ENCODE measurements around the gene SULT1A1. TPM values are rescaled to one million over a fixed set of nuclear protein-coding genes. Genes with fewer than 3 reads are reported as not detected.
"Not testable (repeated sequence)": the region's sequence is repeated elsewhere in the genome, so short reads cannot be mapped to it uniquely, and the experiment has no call there.

SULT1A1 gene
- total RNA-seq, 1 experiment from 2014 or later = 5.3 TPM

GRCh38 chr16:28616636-28617035 is 6.8 kb upstream of the SULT1A1 start:
- ChIA-PET POLR2A (no interaction called here), CTCF (interaction anchor here (0.6 to 2.0 kb wide), 9 partner anchors 8 to 1130 kb away, joined by 3 to 9 read pairs (median 4); no protein-coding TSS in a partner anchor)
- Mint-ChIP-seq H3K4me1 (ENCODE audit: insufficient read depth, unreplicated experiment) (no peaks in the 10 kb centered on the region), H3K4me3 (ENCODE audit: unreplicated experiment) (no peak overlapping the region), H3K9me3 (ENCODE audit: unreplicated experiment) (no peaks in the 10 kb centered on the region), H3K27me3 (ENCODE audit: insufficient read depth, unreplicated experiment) (no peaks in the 10 kb centered on the region), H3K27ac (ENCODE audit: low read depth, unreplicated experiment) (no peak overlapping the region), H3K36me3 (ENCODE audit: insufficient read depth, unreplicated experiment) (peaks cover 15% of the 10 kb centered on the region)
- intact Hi-C loops (cut with micrococcal nuclease) = loop anchor here (5.0 kb wide), 1 partner anchor 69 kb away; no protein-coding TSS in a partner anchor
- no peak for DNase-seq (ENCODE audit: unreplicated experiment)
- no peak for TF ChIP-seq CTCF (IDR thresholded peaks at IDR 0.05; ENCODE audit: unreplicated experiment)
- BruUV-seq (replicated peaks) = no TSS peak

GRCh38 chr16:28616224-28616577 is 6.4 kb upstream of the SULT1A1 start:
- CTCF ChIA-PET = interaction anchor here (0.6 to 2.0 kb wide), 9 partner anchors 9 to 1131 kb away, joined by 3 to 9 read pairs (median 4); no protein-coding TSS in a partner anchor
- peaks cover 11% of the 10 kb centered on the region for H3K36me3 Mint-ChIP-seq (ENCODE audit: insufficient read depth, unreplicated experiment)
- H3K4me3 Mint-ChIP-seq (ENCODE audit: unreplicated experiment); H3K4me1 Mint-ChIP-seq (ENCODE audit: insufficient read depth, unreplicated experiment); POLR2A ChIA-PET; H3K27me3 Mint-ChIP-seq (ENCODE audit: insufficient read depth, unreplicated experiment); DNase-seq (ENCODE audit: unreplicated experiment); BruUV-seq (replicated peaks); H3K27ac Mint-ChIP-seq (ENCODE audit: low read depth, unreplicated experiment); H3K9me3 Mint-ChIP-seq (ENCODE audit: unreplicated experiment): not testable (repeated sequence)
- intact Hi-C loops (cut with micrococcal nuclease) = loop anchor here (5.0 kb wide), 1 partner anchor 69 kb away; no protein-coding TSS in a partner anchor

- intact Hi-C loops (cut with micrococcal nuclease) = loop anchor here (5.0 kb wide), 1 partner anchor 68 kb away; no protein-coding TSS in a partner anchor
- peak; percentile 47 for DNase-seq (ENCODE audit: unreplicated experiment)
- BruUV-seq (replicated peaks); H3K4me1 Mint-ChIP-seq (ENCODE audit: insufficient read depth, unreplicated experiment); H3K9me3 Mint-ChIP-seq (ENCODE audit: unreplicated experiment); POLR2A ChIA-PET; H3K27ac Mint-ChIP-seq (ENCODE audit: low read depth, unreplicated experiment); H3K4me3 Mint-ChIP-seq (ENCODE audit: unreplicated experiment); H3K27me3 Mint-ChIP-seq (ENCODE audit: insufficient read depth, unreplicated experiment); H3K36me3 Mint-ChIP-seq (ENCODE audit: insufficient read depth, unreplicated experiment): not testable (repeated sequence)
- peak; percentile 65 for TF ChIP-seq CTCF (IDR thresholded peaks at IDR 0.05; ENCODE audit: unreplicated experiment)
- CTCF ChIA-PET = interaction anchor here (0.6 to 2.0 kb wide), 7 partner anchors 9 to 1131 kb away, joined by 3 to 9 read pairs (median 4); no protein-coding TSS in a partner anchor
Measured at GRCh38 chr16:28615486-28616223, 5.8 kb upstream of the SULT1A1 start.

- BruUV-seq (replicated peaks); CTCF ChIA-PET; H3K27ac Mint-ChIP-seq (ENCODE audit: low read depth, unreplicated experiment); H3K4me1 Mint-ChIP-seq (ENCODE audit: insufficient read depth, unreplicated experiment); H3K36me3 Mint-ChIP-seq (ENCODE audit: insufficient read depth, unreplicated experiment); DNase-seq (ENCODE audit: unreplicated experiment); intact Hi-C loops (cut with micrococcal nuclease); H3K9me3 Mint-ChIP-seq (ENCODE audit: unreplicated experiment); POLR2A ChIA-PET; H3K4me3 Mint-ChIP-seq (ENCODE audit: unreplicated experiment); H3K27me3 Mint-ChIP-seq (ENCODE audit: insufficient read depth, unreplicated experiment): not testable (repeated sequence)
Measured at GRCh38 chr16:28614561-28614960, 4.7 kb upstream of the SULT1A1 start.

GRCh38 chr16:28613912-28614311 is 4.1 kb upstream of the SULT1A1 start:
- H3K27ac Mint-ChIP-seq (ENCODE audit: low read depth, unreplicated experiment); BruUV-seq (replicated peaks); POLR2A ChIA-PET; H3K27me3 Mint-ChIP-seq (ENCODE audit: insufficient read depth, unreplicated experiment); H3K4me1 Mint-ChIP-seq (ENCODE audit: insufficient read depth, unreplicated experiment); intact Hi-C loops (cut with micrococcal nuclease); H3K9me3 Mint-ChIP-seq (ENCODE audit: unreplicated experiment); H3K4me3 Mint-ChIP-seq (ENCODE audit: unreplicated experiment); CTCF ChIA-PET; DNase-seq (ENCODE audit: unreplicated experiment); H3K36me3 Mint-ChIP-seq (ENCODE audit: insufficient read depth, unreplicated experiment): not testable (repeated sequence)

- H3K9me3 Mint-ChIP-seq (ENCODE audit: unreplicated experiment); POLR2A ChIA-PET; H3K27ac Mint-ChIP-seq (ENCODE audit: low read depth, unreplicated experiment); BruUV-seq (replicated peaks); intact Hi-C loops (cut with micrococcal nuclease); CTCF ChIA-PET; DNase-seq (ENCODE audit: unreplicated experiment); H3K36me3 Mint-ChIP-seq (ENCODE audit: insufficient read depth, unreplicated experiment); H3K4me1 Mint-ChIP-seq (ENCODE audit: insufficient read depth, unreplicated experiment); H3K27me3 Mint-ChIP-seq (ENCODE audit: insufficient read depth, unreplicated experiment); H3K4me3 Mint-ChIP-seq (ENCODE audit: unreplicated experiment): not testable (repeated sequence)
Measured at GRCh38 chr16:28612359-28613280, 2.8 kb upstream of the SULT1A1 start.

All from MCF 10A (cell line).